NT2/D1 (cell line): ENCODE results near the gene SLC28A1.

Experiments
- DNase-seq: peaks from one replicate; pipeline ENCODE4 v3.0.0-alpha.2; 2011; ENCODE audit warnings: low read depth, low spot score
- H3K27me3 ChIP-seq: 2 replicates; pipeline ENCODE4 v1.6.0; 2011; ENCODE audit warnings: mild to moderate bottlenecking; ENCODE audit not compliant: insufficient read length, insufficient read depth
- H3K36me3 ChIP-seq: 2 replicates; pipeline ENCODE4 v1.6.1; 2011; ENCODE audit warnings: mild to moderate bottlenecking, low read length, mixed read lengths; ENCODE audit not compliant: insufficient read depth, insufficient read length
- H3K4me1 ChIP-seq: 2 replicates; pipeline ENCODE4 v1.5.1; 2011; ENCODE audit not compliant: insufficient read depth, insufficient read length
- H3K4me3 ChIP-seq: 2 replicates; pipeline ENCODE4 v1.5.1; 2011; ENCODE audit warnings: low read depth; ENCODE audit not compliant: insufficient read length
- H3K9ac ChIP-seq: 2 replicates; pipeline ENCODE4 v1.6.0; 2011; ENCODE audit warnings: low read depth; ENCODE audit not compliant: insufficient read length
- H3K9me3 ChIP-seq: 2 replicates; pipeline ENCODE4 v1.5.1; 2011; ENCODE audit warnings: mild to moderate bottlenecking, low read length; ENCODE audit not compliant: insufficient read depth
- SUZ12 ChIP-seq: IDR thresholded peaks from 2 replicates; pipeline ENCODE4 v1.6.1; 2011; ENCODE audit not compliant: insufficient read length, insufficient read depth; ENCODE audit errors: extremely low read depth
- YY1 ChIP-seq: IDR thresholded peaks from 2 replicates; pipeline ENCODE4 v1.6.1; 2011; ENCODE audit not compliant: insufficient read length, insufficient read depth
- ZNF274 ChIP-seq: IDR thresholded peaks from 2 replicates; pipeline ENCODE4 v1.6.1; 2011; ENCODE audit warnings: mild to moderate bottlenecking, low read depth, low read length

Gene SLC28A1

GRCh38 chr15:84893607-84894006, 9.1 kb downstream of the SLC28A1 start:
- Histone ChIP-seq H3K9ac (no peak overlapping the region), H3K36me3 (no peaks in the 10 kb centered on the region), H3K9me3 (no peaks in the 10 kb centered on the region), H3K4me3 (no peak overlapping the region), H3K4me1 (peaks cover 12% of the 10 kb centered on the region), H3K27me3 (no peaks in the 10 kb centered on the region)
- DNase-seq: no peak
- TF ChIP-seq SUZ12 (no peak), YY1 (no peak), ZNF274 (no peak)

- Histone ChIP-seq H3K9me3 (no peaks in the 10 kb centered on the region), H3K4me1 (peaks cover 9% of the 10 kb centered on the region), H3K36me3 (no peaks in the 10 kb centered on the region), H3K27me3 (no peaks in the 10 kb centered on the region), H3K9ac (no peak overlapping the region), H3K4me3 (no peak overlapping the region)
- peak; percentile 13 for DNase-seq
- TF ChIP-seq ZNF274 (no peak), SUZ12 (no peak), YY1 (no peak)
These were observed 10.4 kb downstream of the SLC28A1 start for GRCh38 chr15:84894736-84895425.

- DNase-seq: no peak
- no peak overlapping the region for H3K9ac ChIP-seq
- no peak overlapping the region for H3K4me3 ChIP-seq
- TF ChIP-seq SUZ12 (no peak), ZNF274 (no peak), YY1 (no peak)
- no peaks in the 10 kb centered on the region for H3K27me3 ChIP-seq
- peaks cover 6% of the 10 kb centered on the region for H3K4me1 ChIP-seq
- no peaks in the 10 kb centered on the region for H3K36me3 ChIP-seq
- H3K9me3 ChIP-seq: no peaks in the 10 kb centered on the region
These were observed 14.3 kb downstream of the SLC28A1 start for GRCh38 chr15:84898761-84899160.

GRCh38 chr15:84899750-84900149, 15.3 kb downstream of the SLC28A1 start:
- Histone ChIP-seq H3K27me3 (no peaks in the 10 kb centered on the region), H3K9ac (no peak overlapping the region), H3K4me3 (no peak overlapping the region), H3K9me3 (no peaks in the 10 kb centered on the region), H3K4me1 (peaks cover 3% of the 10 kb centered on the region), H3K36me3 (no peaks in the 10 kb centered on the region)
- TF ChIP-seq YY1: no peak
- no peak for TF ChIP-seq SUZ12
- TF ChIP-seq ZNF274: no peak
- no peak for DNase-seq

- no peak overlapping the region for H3K9ac ChIP-seq
- H3K4me3 ChIP-seq: no peak overlapping the region
- H3K4me1 ChIP-seq: peaks cover 4% of the 10 kb centered on the region
- H3K9me3 ChIP-seq: no peaks in the 10 kb centered on the region
- no peaks in the 10 kb centered on the region for H3K27me3 ChIP-seq
- TF ChIP-seq YY1 (no peak), ZNF274 (no peak), SUZ12 (no peak)
- H3K36me3 ChIP-seq: no peaks in the 10 kb centered on the region
- no peak for DNase-seq
These were observed 17.1 kb downstream of the SLC28A1 start for GRCh38 chr15:84901540-84901939.

- TF ChIP-seq SUZ12 (no peak), YY1 (no peak), ZNF274 (no peak)
- Histone ChIP-seq H3K4me1 (peaks cover 5% of the 10 kb centered on the region), H3K4me3 (no peak overlapping the region), H3K9ac (no peak overlapping the region), H3K9me3 (no peaks in the 10 kb centered on the region), H3K36me3 (no peaks in the 10 kb centered on the region), H3K27me3 (no peaks in the 10 kb centered on the region)
- no peak for DNase-seq
These were observed 19.3 kb downstream of the SLC28A1 start for GRCh38 chr15:84903751-84904150.

- TF ChIP-seq SUZ12 (no peak), ZNF274 (no peak), YY1 (no peak)
- Histone ChIP-seq H3K27me3 (no peaks in the 10 kb centered on the region), H3K4me1 (peaks cover 4% of the 10 kb centered on the region), H3K9ac (no peak overlapping the region), H3K9me3 (no peaks in the 10 kb centered on the region), H3K4me3 (no peak overlapping the region), H3K36me3 (no peaks in the 10 kb centered on the region)
- DNase-seq: no peak
These were observed 20.0 kb downstream of the SLC28A1 start for GRCh38 chr15:84904419-84904818.
